Suppressor macrophage treated with lipopolysaccharide for 1 hour (primary cell): ENCODE data around the gene BLACAT1.
"Not testable (repeated sequence)": the region's sequence is repeated elsewhere in the genome, so short reads cannot be mapped to it uniquely, and the experiment has no call there.

Source experiments
- DNase-seq, 3 donors: peaks; one replicate each; pipeline ENCODE4 v3.0.0-alpha.2; 2020 to 2022

The BLACAT1 gene

GRCh38 chr1:205406252-205406651 lies 49.6 kb downstream of the BLACAT1 start:
- DNase-seq: not testable (repeated sequence)
